Measurements from ENCODE around the gene PIAS4.

GRCh38 chr19:4067396-4068046, 60.0 kb downstream of the PIAS4 start:
- TF ChIP-seq CTCF (IDR thresholded peaks at IDR 0.05; ENCODE audit: insufficient read depth, low read depth, low read length) (no peak), EZH2 (IDR thresholded peaks at IDR 0.05; ENCODE audit: insufficient read depth, low read length) (no peak)

Data from astrocyte (in vitro differentiated cells and primary cell).